Measurements from ENCODE around the gene COL4A6. TPM values are rescaled to one million over a fixed set of nuclear protein-coding genes. Genes with fewer than 3 reads are reported as not detected.
"Not testable (repeated sequence)": the region's sequence is repeated elsewhere in the genome, so short reads cannot be mapped to it uniquely, and the experiment has no call there.

Gene COL4A6
- total RNA-seq (2014; rRNA removed; shearing (Covaris generic)) = under 0.01 TPM in 1 of 2 replicates, not detected in the other
- 0.06 and 0.11 TPM in 2 replicates for polyA plus RNA-seq (2016; fragmentation: Nextera tagmentation; extraction: Ambion mirVana)

GRCh38 chrX:108438110-108438623 lies at the start of gene COL4A6:
TSS of gene COL4A6 (minus strand) at chrX:108438422. CDS start at chrX:108438196, 226 bp downstream.
- TF ChIP-seq EZH2phosphoT487 (IDR thresholded peaks at IDR 0.05; ENCODE audit: insufficient read depth, low read depth) (no peak), EZH2 (IDR thresholded peaks at IDR 0.05; ENCODE audit: insufficient read depth, poor library complexity, severe bottlenecking) (no peak)
- peak within 1 kb of the TSS; percentile 95 for H3K4me3 ChIP-seq
- no peaks in the 10 kb centered on the region for H3K9me3 ChIP-seq (ENCODE audit: low read depth)

GRCh38 chrX:108485960-108486359 lies 47.7 kb upstream of the COL4A6 start:
- Histone ChIP-seq H3K9me3 (ENCODE audit: low read depth) (no peaks in the 10 kb centered on the region), H3K27me3 (replicated peaks; ENCODE audit: insufficient read depth) (no peaks in the 10 kb centered on the region), H4K20me1 (ENCODE audit: insufficient read depth) (no peaks in the 10 kb centered on the region), H3K4me3 (no peak overlapping the region), H3K79me2 (ENCODE audit: insufficient read depth) (no peaks in the 10 kb centered on the region), H3K9me2 (ENCODE audit: insufficient read depth) (no peaks in the 10 kb centered on the region), H2AFZ (no peak overlapping the region), H3K4me2 (ENCODE audit: unreplicated experiment) (no peak overlapping the region), H3K27ac (no peak overlapping the region), H3F3A (ENCODE audit: insufficient read depth) (no peaks in the 10 kb centered on the region), H3K9ac (no peak overlapping the region), H3K4me1 (ENCODE audit: insufficient read depth) (no peaks in the 10 kb centered on the region), H3K36me3 (ENCODE audit: low read depth) (no peaks in the 10 kb centered on the region)
- no peak for DNase-seq
- 61 to 62% methylated on average over 2 of the region's 2 CpGs for WGBS, 2 experiments (ENCODE audit: low coverage in 1 of 2, low lambda C conversion rate in 2 of 2, missing lambda C conversion rate in 2 of 2)
- in situ Hi-C loops (cut with MboI) = no loop called here
- TF ChIP-seq EZH2 (IDR thresholded peaks at IDR 0.05; ENCODE audit: insufficient read depth, poor library complexity, severe bottlenecking) (no peak), EZH2phosphoT487 (IDR thresholded peaks at IDR 0.05; ENCODE audit: insufficient read depth, low read depth) (no peak)

More at GRCh38 chrX:108438110-108438623, at the start of gene COL4A6:
- no peak within 1 kb of the TSS for H3K27ac ChIP-seq
- no peaks in the 10 kb centered on the region for H4K20me1 ChIP-seq (ENCODE audit: insufficient read depth)
- H3K9me2 ChIP-seq (ENCODE audit: insufficient read depth) = no peaks in the 10 kb centered on the region
- H3K36me3 ChIP-seq (ENCODE audit: low read depth) = no peaks in the 10 kb centered on the region
- in situ Hi-C loops (cut with MboI) = no loop called here
- peak; percentile 35 for DNase-seq
- peak within 1 kb of the TSS; percentile 57 for H3K4me2 ChIP-seq (ENCODE audit: unreplicated experiment)
- peak within 1 kb of the TSS; percentile 92 for H2AFZ ChIP-seq
- no peaks in the 10 kb centered on the region for H3F3A ChIP-seq (ENCODE audit: insufficient read depth)
- no peaks in the 10 kb centered on the region for H3K27me3 ChIP-seq (replicated peaks; ENCODE audit: insufficient read depth)
- no peaks in the 10 kb centered on the region for H3K4me1 ChIP-seq (ENCODE audit: insufficient read depth)
- WGBS, 2 experiments (ENCODE audit: low coverage in 1 of 2, low lambda C conversion rate in 2 of 2, missing lambda C conversion rate in 2 of 2) = 10 to 16% methylated on average over 14 to 16 of the region's 16 CpGs
- no peak within 1 kb of the TSS for H3K9ac ChIP-seq
- H3K79me2 ChIP-seq (ENCODE audit: insufficient read depth) = no peaks in the 10 kb centered on the region

GRCh38 chrX:108484251-108484650 lies 46.0 kb upstream of the COL4A6 start:
- Histone ChIP-seq H3K27ac (no peak overlapping the region), H3K27me3 (replicated peaks; ENCODE audit: insufficient read depth) (no peaks in the 10 kb centered on the region), H3K9ac (no peak overlapping the region), H3K9me3 (ENCODE audit: low read depth) (no peaks in the 10 kb centered on the region), H2AFZ (no peak overlapping the region), H4K20me1 (ENCODE audit: insufficient read depth) (no peaks in the 10 kb centered on the region), H3K4me2 (ENCODE audit: unreplicated experiment) (no peak overlapping the region), H3K79me2 (ENCODE audit: insufficient read depth) (no peaks in the 10 kb centered on the region), H3K4me3 (no peak overlapping the region), H3F3A (ENCODE audit: insufficient read depth) (no peaks in the 10 kb centered on the region), H3K9me2 (ENCODE audit: insufficient read depth) (no peaks in the 10 kb centered on the region), H3K4me1 (ENCODE audit: insufficient read depth) (no peaks in the 10 kb centered on the region), H3K36me3 (ENCODE audit: low read depth) (no peaks in the 10 kb centered on the region)
- no peak for DNase-seq
- WGBS, 2 experiments (ENCODE audit: low coverage in 1 of 2, low lambda C conversion rate in 2 of 2, missing lambda C conversion rate in 2 of 2) = 77 to 89% methylated on average over 2 to 3 of the region's 3 CpGs
- in situ Hi-C loops (cut with MboI) = no loop called here
- TF ChIP-seq EZH2 (IDR thresholded peaks at IDR 0.05; ENCODE audit: insufficient read depth, poor library complexity, severe bottlenecking) = no peak
- TF ChIP-seq EZH2phosphoT487 (IDR thresholded peaks at IDR 0.05; ENCODE audit: insufficient read depth, low read depth) = no peak

DNA sequence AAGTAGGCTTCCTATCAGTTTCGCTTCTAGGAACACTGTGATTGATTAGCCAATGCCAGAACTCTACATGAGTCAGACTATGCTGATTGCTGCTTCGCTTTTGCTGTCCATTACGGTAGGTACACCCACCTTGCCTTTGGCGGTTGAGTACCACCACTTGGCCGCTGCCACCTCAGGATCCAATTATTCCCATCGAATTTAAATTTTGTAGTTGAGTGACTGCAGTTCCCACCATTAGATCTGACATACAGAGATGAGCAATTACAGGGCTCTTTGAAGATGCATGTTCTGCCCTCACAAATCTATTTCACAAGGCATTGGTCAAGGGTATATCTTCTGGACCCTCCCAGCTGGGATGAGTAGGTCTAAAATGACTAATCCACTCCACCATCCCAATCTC lies 43.3 kb upstream of the COL4A6 start:
- H3K9me2 ChIP-seq (ENCODE audit: insufficient read depth); H3F3A ChIP-seq (ENCODE audit: insufficient read depth); H3K27me3 ChIP-seq (replicated peaks; ENCODE audit: insufficient read depth); H3K27ac ChIP-seq; in situ Hi-C loops (cut with MboI); H3K9me3 ChIP-seq (ENCODE audit: low read depth); H2AFZ ChIP-seq; H3K9ac ChIP-seq; H3K36me3 ChIP-seq (ENCODE audit: low read depth); H3K4me2 ChIP-seq (ENCODE audit: unreplicated experiment); H3K79me2 ChIP-seq (ENCODE audit: insufficient read depth); H3K4me1 ChIP-seq (ENCODE audit: insufficient read depth); DNase-seq; H3K4me3 ChIP-seq; H4K20me1 ChIP-seq (ENCODE audit: insufficient read depth): not testable (repeated sequence)
- 88 to 100% methylated on average over 4 to 6 of the region's 6 CpGs for WGBS, 2 experiments (ENCODE audit: low coverage in 1 of 2, low lambda C conversion rate in 2 of 2, missing lambda C conversion rate in 2 of 2)

- H3K79me2 ChIP-seq (ENCODE audit: insufficient read depth) = no peaks in the 10 kb centered on the region
- H3F3A ChIP-seq (ENCODE audit: insufficient read depth) = no peaks in the 10 kb centered on the region
- H3K4me3 ChIP-seq = no peak overlapping the region
- TF ChIP-seq EZH2phosphoT487 (IDR thresholded peaks at IDR 0.05; ENCODE audit: insufficient read depth, low read depth) (no peak), EZH2 (IDR thresholded peaks at IDR 0.05; ENCODE audit: insufficient read depth, poor library complexity, severe bottlenecking) (no peak)
- H3K4me2 ChIP-seq (ENCODE audit: unreplicated experiment) = no peak overlapping the region
- no peaks in the 10 kb centered on the region for H3K36me3 ChIP-seq (ENCODE audit: low read depth)
- no peaks in the 10 kb centered on the region for H3K27me3 ChIP-seq (replicated peaks; ENCODE audit: insufficient read depth)
- in situ Hi-C loops (cut with MboI) = no loop called here
- no peaks in the 10 kb centered on the region for H3K9me2 ChIP-seq (ENCODE audit: insufficient read depth)
- H3K9ac ChIP-seq = no peak overlapping the region
- no peaks in the 10 kb centered on the region for H4K20me1 ChIP-seq (ENCODE audit: insufficient read depth)
- no peaks in the 10 kb centered on the region for H3K9me3 ChIP-seq (ENCODE audit: low read depth)
- no peak overlapping the region for H2AFZ ChIP-seq
- no peak for DNase-seq
- H3K4me1 ChIP-seq (ENCODE audit: insufficient read depth) = no peaks in the 10 kb centered on the region
- H3K27ac ChIP-seq = no peak overlapping the region
Observed at GRCh38 chrX:108473979-108474378, 35.8 kb upstream of the COL4A6 start.
